ENCODE measurements around the gene KLLN.
"Not testable (repeated sequence)": the region's sequence is repeated elsewhere in the genome, so short reads cannot be mapped to it uniquely, and the experiment has no call there.

DNA sequence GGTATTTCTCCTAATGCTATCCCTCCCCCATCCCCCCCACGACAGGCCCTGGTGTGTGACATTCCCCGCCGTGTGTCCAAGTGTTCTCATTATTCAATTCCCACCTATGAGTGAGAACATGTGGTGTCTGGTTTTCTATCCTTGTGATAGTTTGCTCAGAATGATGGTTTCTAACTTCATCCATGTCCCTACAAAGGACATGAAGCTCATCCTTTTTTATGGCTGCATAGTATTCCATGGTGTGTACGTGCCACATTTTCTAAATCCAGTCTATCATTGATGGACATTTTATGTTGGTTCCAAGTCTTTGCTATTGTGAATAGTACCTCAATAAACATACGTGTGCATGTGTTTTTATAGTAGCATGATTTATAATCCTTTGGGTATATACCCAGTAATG lies 8.1 kb downstream of the KLLN start:
- not testable (repeated sequence) for TF ChIP-seq EZH2 (IDR thresholded peaks at IDR 0.05; ENCODE audit: borderline replicate concordance, low read length); CTCF (conservative IDR thresholded peaks at IDR 0.05 in 1 of 2, IDR thresholded peaks at IDR 0.05 in 1 of 2; ENCODE audit: extremely low read depth in 1 of 2, insufficient read depth in 1 of 2, low read depth in 1 of 2, low read length in 2 of 2)
